HepG2 (cell line): ENCODE data around the gene DAD1. TPM values are rescaled to one million over a fixed set of nuclear protein-coding genes. Genes with fewer than 3 reads are reported as not detected.

ENCODE experiments used
- ATAC-seq: fragments of 200-7000 bp; cut with Tn5 transposase; 3 replicates; pipeline ENCODE4 v1.9.1; 2020; ENCODE audit warnings: mild to moderate bottlenecking, moderate library complexity
- BruUV-seq: library from RNA; stranded (reverse); fragments of 400-500 nt; replicated peaks from 2 replicates; lab custom pipeline; 2021; lab: Mats Ljungman, UMichigan
- CTCF ChIA-PET: fragments of 300-600 bp; formaldehyde crosslinking; extraction: SDS; loops from one replicate; lab custom pipeline; 2021; ENCODE audit warnings: low total read pairs, inconsistent platforms, low intra/inter-chr PET ratio; lab: Yijun Ruan, JAX
- POLR2A ChIA-PET: fragments of 350-600 bp; sonication (Branson Sonifier 250); formaldehyde crosslinking; loops from one replicate; lab custom pipeline; 2020; ENCODE audit warnings: antibody characterized with exemption, inconsistent platforms; lab: Yijun Ruan, JAX
- DNase-seq: peaks from one replicate; pipeline ENCODE4 v3.0.0-alpha.2; 2015; ENCODE audit warnings: low spot score
- FAIRE-seq: peaks from 3 replicates; lab custom pipeline; 2011; peaks lifted over from hg19 to GRCh38; lab: Jason Lieb, UNC
- H2AFZ ChIP-seq: one replicate; pipeline ENCODE4 v1.6.1; 2011; ENCODE audit warnings: low read length, inconsistent platforms
- H3K27ac ChIP-seq: fragments of 300-600 bp; 3 replicates; pipeline ENCODE4 v1.8.0; 2011; ENCODE audit warnings: mixed run types, mild to moderate bottlenecking, mixed read lengths, low read length, inconsistent platforms; ENCODE audit not compliant: insufficient read depth; ENCODE audit errors: extremely low read length
- H3K27me3 ChIP-seq, 2 experiments: fragments of 200-600 bp in 1 of 2; 2 replicates in 1 of 2; 3 replicates in 1 of 2; pipeline versions ENCODE4 v1.6.0 to v1.8.0; 2011; ENCODE audit warnings: low read length in 2 of 2, mild to moderate bottlenecking in 2 of 2, moderate library complexity in 2 of 2, inconsistent platforms in 1 of 2; ENCODE audit not compliant: insufficient read depth in 2 of 2, control insufficient read depth in 1 of 2
- H3K36me3 ChIP-seq, 2 experiments: fragments of 200-600 bp in 1 of 2; replicated peaks in 1 of 2; 2 replicates in 1 of 2; 3 replicates in 1 of 2; pipeline versions ENCODE4 v1.5.1 to v1.8.0; 2011; ENCODE audit warnings: low read length in 2 of 2, inconsistent platforms in 1 of 2; ENCODE audit not compliant: insufficient read depth in 2 of 2, control insufficient read depth in 1 of 2
- H3K4me1 ChIP-seq: 2 replicates; pipeline ENCODE4 v1.5.1; 2012; ENCODE audit warnings: low read length, inconsistent platforms; ENCODE audit not compliant: insufficient read depth
- H3K4me2 ChIP-seq: 2 replicates; pipeline ENCODE4 v1.6.0; 2011; ENCODE audit warnings: low read depth, low read length, inconsistent platforms
- H3K4me3 ChIP-seq, 3 experiments: fragments of 200-600 bp in 1 of 3; sonication (generic), shearing (Covaris generic) in 1 of 3; replicated peaks in 1 of 3; 2 replicates each; pipeline ENCODE4 v1.5.1; 2011 to 2016; ENCODE audit warnings: low read length in 3 of 3, inconsistent platforms in 2 of 3, low read depth in 2 of 3, mild to moderate bottlenecking in 2 of 3, control low read depth in 1 of 3, mixed read lengths in 1 of 3; ENCODE audit not compliant: insufficient read depth in 1 of 3
- H3K79me2 ChIP-seq: one replicate; pipeline ENCODE4 v1.6.1; 2011; ENCODE audit warnings: low read length, inconsistent platforms; ENCODE audit not compliant: insufficient read depth
- H3K9ac ChIP-seq: 2 replicates; pipeline ENCODE4 v1.6.0; 2011; ENCODE audit warnings: mild to moderate bottlenecking, low read depth, low read length, inconsistent platforms; ENCODE audit not compliant: insufficient read depth
- H3K9me3 ChIP-seq: 2 replicates; pipeline ENCODE4 v1.5.1; 2012; ENCODE audit warnings: mild to moderate bottlenecking, low read length
- H4K20me1 ChIP-seq: 2 replicates; pipeline ENCODE4 v1.6.0; 2011; ENCODE audit warnings: inconsistent platforms, mild to moderate bottlenecking, low read length, moderate library complexity; ENCODE audit not compliant: insufficient read depth
- CENPT ChIP-seq: sonication (generic); formaldehyde crosslinking; IDR thresholded peaks from 2 replicates; pipeline ENCODE4 v1.8.0; 2022; ENCODE audit warnings: low read depth, mild to moderate bottlenecking, moderate library complexity, missing genetic modification reagents
- HNRNPUL1 ChIP-seq: fragments of 200-400 bp; formaldehyde crosslinking; IDR thresholded peaks from 2 replicates; pipeline ENCODE4 v1.6.1; 2017; ENCODE audit warnings: low read depth, mild to moderate bottlenecking, low read length, moderate library complexity
- NR1H2 ChIP-seq: sonication (generic); formaldehyde crosslinking; IDR thresholded peaks from 2 replicates; pipeline ENCODE4 v1.8.1; 2022; ENCODE audit warnings: low read depth, missing genetic modification reagents, borderline replicate concordance
- PCBP2 ChIP-seq: fragments of 200-400 bp; formaldehyde crosslinking; optimal IDR thresholded peaks from 2 replicates; pipeline ENCODE3; 2018; ENCODE audit warnings: low read length, low read depth; ENCODE audit not compliant: poor library complexity, severe bottlenecking
- TBL1XR1 ChIP-seq: fragments of 150-350 bp; IDR thresholded peaks from 2 replicates; pipeline ENCODE4 v1.6.1; 2014; ENCODE audit warnings: borderline replicate concordance, low read length; ENCODE audit not compliant: partially characterized antibody
- ZNF468 ChIP-seq: sonication (generic); formaldehyde crosslinking; IDR thresholded peaks from 2 replicates; pipeline ENCODE4 v1.8.0; 2022; ENCODE audit warnings: mild to moderate bottlenecking, moderate library complexity, missing genetic modification reagents
- ZNF776 ChIP-seq: sonication (generic); formaldehyde crosslinking; IDR thresholded peaks from 2 replicates; pipeline ENCODE4 v1.4.0; 2020; ENCODE audit warnings: mild to moderate bottlenecking, missing genetic modification reagents
- WGBS: methylation state at CpG from one replicate; pipeline ENCODE4 v1.1.6; 2017; ENCODE audit warnings: low lambda C conversion rate; 5-methylcytosine and 5-hydroxymethylcytosine counted together
- in situ Hi-C: cut with HindIII; loops from 2 replicates; pipeline ENCODE4 v1.10.0; 2017; ENCODE audit warnings: low pct_unique_long_range_greater_than_20kb; ENCODE audit not compliant: extremely low pct_ligation_motif_present
- intact Hi-C: fragments of 100-400 bp; cut with micrococcal nuclease; formaldehyde crosslinking; loops from one replicate; pipeline ENCODE4 v1.10.0; 2022; ENCODE audit not compliant: unreplicated experiment
- polyA plus RNA-seq, 8 experiments: library from polyadenylated mRNA; depleted of rRNA in 3 of 8; stranded (reverse) in 7 of 8; unstranded in 1 of 8; fragments of >200 nt; fragmentation: Illumina TruSeq in 4 of 8; extraction: Trizol in 4 of 8; gene quantifications; 2 replicates each; pipeline versions ENCODE4 v1.2.1 to v1.2.3, GENCODE V29; 2011 to 2016; ENCODE audit warnings: low read depth in 4 of 8, missing spikeins in 1 of 8, mixed read lengths in 1 of 8; ENCODE audit not compliant: insufficient read depth in 1 of 8
- total RNA-seq, 5 experiments: library from RNA; depleted of rRNA; stranded (reverse); fragments of >200 nt; fragmentation: Illumina TruSeq; extraction: Trizol; gene quantifications; 2 replicates each; pipeline ENCODE4 v1.2.3, GENCODE V29; 2016; ENCODE audit warnings: low read depth in 1 of 5

Gene DAD1
- total and polyA plus RNA-seq, 2 of the 13 experiments (the other 11 are each of a cell fraction or from before 2014, with no cell fraction given), result 558 to 626 TPM

DNA sequence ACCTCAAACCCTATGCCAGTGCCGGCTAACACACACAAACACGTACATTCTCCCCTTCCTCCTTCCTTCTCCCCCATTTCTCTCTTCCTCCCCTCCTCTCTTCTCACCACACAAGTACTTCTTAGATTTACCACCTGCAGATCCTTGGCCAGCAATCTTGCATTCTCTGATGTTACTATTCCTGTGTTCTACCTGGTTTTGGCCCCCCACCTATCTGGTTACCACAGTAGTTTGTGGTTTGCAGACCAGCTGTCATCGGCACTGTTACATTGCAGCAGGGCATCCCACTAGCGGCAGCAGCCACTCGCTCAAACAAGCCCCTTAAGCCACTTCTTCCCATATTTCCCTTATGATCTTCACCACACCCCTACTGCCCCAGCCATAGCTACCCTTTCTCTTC, 13.0 kb upstream of the DAD1 start:
- ChIA-PET POLR2A (no interaction called here), CTCF (no interaction called here)
- Histone ChIP-seq H3K79me2 (peaks cover 11% of the 10 kb centered on the region), H3K4me2 (no peak overlapping the region), H3K9me3 (no peaks in the 10 kb centered on the region), H3K27me3 (no peaks in the 10 kb centered on the region; a peak in 1 of 5 replicates), H3K9ac (no peak overlapping the region), H2AFZ (no peak overlapping the region), H3K36me3 (peaks cover 19 to 48% of the 10 kb centered on the region in 2 experiments), H4K20me1 (0 out of 2 replicates have a peak, but pooled peaks cover 4% of the 10 kb centered on the region), H3K4me3 (no peak overlapping the region), H3K4me1 (peaks cover 35% of the 10 kb centered on the region), H3K27ac (no peak overlapping the region)
- WGBS, result 98% methylated on average over 5 of the region's 5 CpGs
- TF ChIP-seq TBL1XR1, result no peak
- TF ChIP-seq ZNF776 (CRISPR knock-in tag), result 0 out of 2 replicates have a peak, but pooled peaks have one; percentile 47
- TF ChIP-seq NR1H2 (CRISPR knock-in tag), result no peak
- TF ChIP-seq HNRNPUL1, result no peak
- peak; percentile 17 for TF ChIP-seq PCBP2
- ATAC-seq (no peak), DNase-seq (no peak), FAIRE-seq (no peak)
- intact Hi-C loops (no loop called here), in situ Hi-C loops (no loop called here)
- BruUV-seq, result no TSS peak

DNA sequence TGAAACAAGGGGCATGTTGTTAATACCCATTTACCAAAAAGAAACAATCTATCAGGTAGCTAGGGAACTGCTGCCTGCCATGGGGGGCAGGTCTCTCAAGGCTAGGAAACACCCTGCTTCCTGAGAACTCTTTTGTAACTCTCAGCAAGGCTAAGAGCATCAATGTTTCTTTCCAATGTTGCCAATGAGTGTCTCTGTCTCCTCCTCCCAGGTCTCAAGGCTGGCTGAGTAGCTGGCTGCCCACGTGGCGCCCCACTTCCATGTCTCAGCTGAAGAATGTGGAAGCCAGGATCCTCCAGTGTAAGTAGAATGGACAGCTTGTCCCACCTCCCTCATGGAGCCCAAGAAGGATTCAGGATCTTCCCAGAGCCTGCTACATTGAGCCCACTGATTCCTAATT, 12.4 kb upstream of the DAD1 start:
- FAIRE-seq (no peak), DNase-seq (no peak), ATAC-seq (no peak)
- WGBS, result 88% methylated on average over 2 of the region's 2 CpGs
- H3K36me3 ChIP-seq, result peaks cover 19 to 45% of the 10 kb centered on the region in 2 experiments
- no peak overlapping the region for H3K9ac ChIP-seq
- BruUV-seq, result no TSS peak
- intact Hi-C loops, result no loop called here
- 0 out of 2 replicates have a peak, but pooled peaks cover 3% of the 10 kb centered on the region for H4K20me1 ChIP-seq
- peaks cover 40% of the 10 kb centered on the region for H3K4me1 ChIP-seq
- H3K4me2 ChIP-seq, result no peak overlapping the region
- no peaks in the 10 kb centered on the region for H3K9me3 ChIP-seq
- H3K27me3 ChIP-seq, result no peaks in the 10 kb centered on the region; a peak in 1 of 5 replicates
- TF ChIP-seq CENPT (CRISPR knock-in tag), result 0 out of 2 replicates have a peak, but pooled peaks have one; percentile 51
- TF ChIP-seq ZNF468 (CRISPR knock-in tag), result no peak
- TF ChIP-seq, all 625 proteins: peak for 1
- no peak overlapping the region for H3K4me3 ChIP-seq
- ChIA-PET POLR2A (interaction anchor here (4.9 kb wide), 1 partner anchor 12 kb away, joined by 139 read pairs; the partner anchor contains the start of gene DAD1), CTCF (no interaction called here)
- no peak overlapping the region for H3K27ac ChIP-seq
- H3K79me2 ChIP-seq, result peaks cover 11% of the 10 kb centered on the region
- in situ Hi-C loops, result no loop called here
- no peak overlapping the region for H2AFZ ChIP-seq
